Measurements from ENCODE around the gene CFAP210.

- TF ChIP-seq CTCF (tag by site-specific recombination; IDR thresholded peaks at IDR 0.05): no peak
- TF ChIP-seq ZNF423 (tag by site-specific recombination; IDR thresholded peaks at IDR 0.05): no peak
- no peak for TF ChIP-seq REST (tag by site-specific recombination; IDR thresholded peaks at IDR 0.05)
- no peak for TF ChIP-seq ZSCAN4 (tag by site-specific recombination; IDR thresholded peaks at IDR 0.05)
- no peak for TF ChIP-seq ZNF24 (tag by site-specific recombination; IDR thresholded peaks at IDR 0.05)
- TF ChIP-seq ZNF530 (tag by site-specific recombination; IDR thresholded peaks at IDR 0.05; ENCODE audit: low read depth): no peak
- TF ChIP-seq PATZ1 (tag by site-specific recombination; IDR thresholded peaks at IDR 0.05): no peak
Observed at GRCh38 chr2:169709981-169710380, 15.8 kb upstream of the CFAP210 start.

Measured in HEK293 (cell line).